Large intestine (tissue), 3 donors: Measurements from ENCODE around the gene LRRK1. TPM values are rescaled to one million over a fixed set of nuclear protein-coding genes. Genes with fewer than 3 reads are reported as not detected.

Experiments used
- DNase-seq, 2 donors: peaks; one replicate each; pipeline versions ENCODE4 v3.0.0 to v3.0.0-alpha.2; 2013
- H3K27ac ChIP-seq: one replicate; pipeline ENCODE4 v1.5.1; 2013; ENCODE audit warnings: low read length
- H3K27me3 ChIP-seq: 2 replicates; pipeline ENCODE4 v1.6.1; 2013; ENCODE audit warnings: low read length; ENCODE audit not compliant: control insufficient read depth, insufficient read depth
- H3K36me3 ChIP-seq: 2 replicates; pipeline ENCODE4 v1.6.1; 2013; ENCODE audit warnings: low read length; ENCODE audit not compliant: control insufficient read depth, insufficient read depth
- H3K4me1 ChIP-seq: one replicate; pipeline ENCODE4 v1.6.1; 2013; ENCODE audit warnings: low read length; ENCODE audit not compliant: control insufficient read depth, insufficient read depth
- H3K4me3 ChIP-seq: one replicate; pipeline ENCODE4 v1.5.1; 2013; ENCODE audit warnings: low read length
- H3K9me3 ChIP-seq: one replicate; pipeline ENCODE4 v1.6.1; 2013; ENCODE audit warnings: mild to moderate bottlenecking, low read depth, low read length, moderate library complexity; ENCODE audit not compliant: control insufficient read depth
- WGBS: methylation state at CpG from one replicate; pipeline ENCODE4 v1.1.5; 2013; ENCODE audit warnings: low lambda C conversion rate; ENCODE audit not compliant: insufficient coverage; 5-methylcytosine and 5-hydroxymethylcytosine counted together
- polyA plus RNA-seq: library from polyadenylated mRNA; unstranded; fragments of 120-200 nt; gene quantifications from one replicate; pipeline ENCODE4 v1.2.1, GENCODE V29; 2013

LRRK1 gene
- polyA plus RNA-seq, 1 donor = 4.2 TPM

DNA sequence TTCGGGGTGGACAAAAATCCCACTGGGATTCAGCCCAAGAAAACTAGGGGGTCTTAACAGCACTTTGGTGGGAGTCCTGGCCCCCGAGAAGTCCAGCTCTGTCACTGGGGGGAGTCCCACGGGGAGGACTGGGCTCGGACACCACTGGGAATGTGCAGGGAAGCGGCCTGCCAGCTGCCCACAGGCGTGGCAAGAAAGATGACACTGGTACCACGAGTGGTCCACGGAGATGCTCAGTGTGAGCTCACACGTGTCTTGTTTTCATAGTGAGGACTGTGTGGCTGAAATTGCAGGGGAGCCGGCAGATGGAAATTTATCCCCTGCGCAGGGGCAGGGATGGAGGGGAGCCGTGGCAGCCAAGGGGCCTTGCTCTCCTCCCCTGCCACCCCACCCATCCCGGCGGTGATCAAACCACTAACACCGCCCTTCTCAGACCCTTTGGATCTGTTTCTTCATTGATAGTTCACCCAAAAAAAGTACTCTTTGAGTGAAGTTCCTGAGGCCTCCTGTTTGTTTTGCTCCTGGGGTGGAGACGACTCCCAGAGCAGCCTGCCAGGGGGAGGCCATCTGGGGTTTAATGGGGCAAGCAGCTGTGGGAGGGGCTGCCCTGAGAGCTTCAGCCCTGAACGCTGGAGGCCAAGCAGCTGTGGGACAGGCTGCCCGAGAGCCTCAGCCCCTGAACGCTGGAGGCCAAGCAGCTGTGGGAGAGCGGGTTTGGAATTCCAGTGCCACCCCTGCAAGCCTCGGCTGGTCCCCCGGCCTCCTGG, 130.9 kb downstream of the LRRK1 start:
- DNase-seq = no peak
- H3K36me3 ChIP-seq = peaks cover 9% of the 10 kb centered on the region
- no peak overlapping the region for H3K4me3 ChIP-seq
- no peaks in the 10 kb centered on the region for H3K4me1 ChIP-seq
- H3K9me3 ChIP-seq = no peaks in the 10 kb centered on the region
- H3K27ac ChIP-seq = no peak overlapping the region
- no peaks in the 10 kb centered on the region for H3K27me3 ChIP-seq
- no CpG with 5 or more reads among the region's 22 CpGs for WGBS

DNA sequence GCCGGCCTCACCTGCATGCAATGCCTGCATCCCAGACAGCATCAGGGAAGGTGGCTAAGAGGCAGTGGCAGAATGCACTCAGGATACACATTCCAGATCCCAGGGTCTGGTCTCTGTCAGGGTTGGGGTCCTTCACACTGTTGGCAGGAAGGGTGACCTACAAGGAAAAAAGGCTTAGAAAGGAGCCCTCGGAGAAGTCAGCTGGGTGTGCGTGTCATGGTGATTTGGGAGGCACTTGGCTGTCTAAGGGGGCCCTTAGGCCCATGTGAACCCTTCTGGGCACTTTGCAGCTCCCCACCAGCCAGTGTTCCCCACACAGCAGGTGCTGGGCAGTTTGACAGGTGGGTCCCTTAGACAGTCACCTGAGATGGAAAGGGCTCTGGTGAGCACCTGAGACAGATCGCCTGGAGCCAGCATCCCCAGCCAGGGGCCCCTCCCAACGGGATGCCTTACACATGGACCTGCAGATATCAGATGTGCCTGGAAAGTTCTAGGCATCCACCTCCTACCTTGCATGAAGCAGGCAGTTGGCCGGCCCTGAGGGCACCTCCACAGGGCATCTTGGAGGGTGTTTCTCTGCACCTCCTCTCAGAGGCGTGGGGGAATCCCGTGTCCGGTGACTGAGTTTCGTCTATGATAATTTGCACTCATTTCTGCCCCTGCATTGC, 131.6 kb downstream of the LRRK1 start:
- WGBS = no CpG with 5 or more reads among the region's 10 CpGs
- Histone ChIP-seq H3K36me3 (peaks cover 13% of the 10 kb centered on the region), H3K27ac (no peak overlapping the region), H3K4me3 (no peak overlapping the region), H3K27me3 (no peaks in the 10 kb centered on the region), H3K9me3 (no peaks in the 10 kb centered on the region), H3K4me1 (no peaks in the 10 kb centered on the region)
- no peak for DNase-seq

DNA sequence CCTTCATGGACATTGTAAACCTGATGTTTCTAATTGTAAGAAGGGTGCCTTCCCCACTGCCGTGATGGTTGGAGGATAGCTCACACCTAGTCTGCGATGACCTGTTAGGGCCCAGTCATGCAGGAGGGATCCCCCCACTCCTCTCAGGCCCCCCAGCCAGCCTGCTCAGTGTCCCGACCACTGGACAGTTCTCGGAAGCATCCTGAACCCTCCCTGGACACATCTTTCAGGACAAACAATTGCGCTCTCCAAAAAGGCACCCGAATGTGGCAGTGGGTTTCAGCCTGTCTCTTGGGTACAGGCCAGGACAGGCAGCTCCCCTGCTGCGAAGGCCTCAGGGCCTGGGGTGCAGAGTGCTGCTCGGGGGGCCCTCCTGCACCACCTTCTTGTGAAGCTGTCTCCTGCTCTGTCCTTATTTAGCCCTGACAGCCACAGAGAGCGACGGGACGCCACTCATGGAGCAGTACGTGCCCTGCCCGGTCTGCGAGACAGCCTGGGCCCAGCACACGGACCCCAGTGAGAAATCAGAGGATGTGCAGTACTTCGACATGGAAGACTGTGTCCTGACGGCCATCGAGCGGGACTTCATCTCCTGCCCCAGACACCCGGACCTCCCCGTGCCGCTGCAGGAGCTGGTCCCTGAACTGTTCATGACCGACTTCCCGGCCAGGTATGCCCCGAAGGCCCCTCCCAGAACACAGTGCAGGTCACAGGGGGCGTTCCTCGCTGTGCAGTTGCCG, 132.3 kb downstream of the LRRK1 start:
- no CpG with 5 or more reads among the region's 28 CpGs for WGBS
- Histone ChIP-seq H3K27me3 (no peaks in the 10 kb centered on the region), H3K36me3 (peaks cover 13% of the 10 kb centered on the region), H3K27ac (no peak overlapping the region), H3K4me1 (no peaks in the 10 kb centered on the region), H3K4me3 (no peak overlapping the region), H3K9me3 (no peaks in the 10 kb centered on the region)
- DNase-seq = no peak

DNA sequence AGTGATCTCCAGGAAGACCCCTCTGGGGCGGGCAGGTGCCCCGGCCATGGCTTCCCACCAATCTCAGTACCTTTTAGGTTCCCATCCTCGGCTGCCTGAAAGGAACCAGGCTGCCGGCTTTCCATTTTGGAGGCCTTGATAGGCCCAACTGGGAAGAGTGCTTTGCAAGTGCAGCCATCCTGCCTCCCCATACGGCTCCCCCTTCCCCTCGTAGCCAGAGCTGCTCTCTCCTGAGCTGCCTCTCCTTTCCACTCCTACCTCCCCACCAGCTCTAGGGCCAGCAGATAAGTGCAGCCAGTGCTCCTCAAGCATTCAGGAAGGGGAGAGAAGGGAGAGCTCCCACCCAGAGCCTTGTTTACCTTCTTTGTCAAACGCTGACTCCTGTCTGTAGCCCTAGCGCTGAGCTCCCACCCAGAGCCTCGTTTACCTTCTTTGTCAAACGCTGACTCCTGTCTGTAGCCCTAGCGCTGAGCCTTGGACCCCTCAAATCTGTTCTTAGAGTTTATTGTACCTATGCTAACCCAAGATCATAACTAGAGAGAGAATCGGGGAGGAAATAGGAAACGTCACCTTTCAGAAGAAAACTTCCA, 133.0 kb downstream of the LRRK1 start:
- peaks cover 11% of the 10 kb centered on the region for H3K36me3 ChIP-seq

DNA sequence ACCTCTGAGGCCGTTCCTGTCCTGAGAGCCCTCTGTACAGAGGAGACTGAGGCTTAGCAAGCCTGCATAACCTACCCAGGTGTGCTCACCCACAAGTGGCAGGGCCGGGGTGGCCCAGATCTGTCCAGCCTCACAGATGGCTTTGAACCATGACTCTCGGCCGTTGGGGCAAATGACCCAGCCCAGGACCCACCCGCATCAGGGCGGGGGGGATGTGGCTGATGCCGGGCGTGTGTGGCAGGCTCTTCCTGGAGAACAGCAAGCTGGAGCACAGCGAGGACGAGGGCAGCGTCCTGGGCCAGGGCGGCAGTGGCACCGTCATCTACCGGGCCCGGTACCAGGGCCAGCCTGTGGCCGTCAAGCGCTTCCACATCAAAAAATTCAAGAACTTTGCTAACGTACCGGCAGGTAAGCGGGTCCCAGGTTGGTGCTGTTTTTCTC, 133.5 kb downstream of the LRRK1 start:
- Histone ChIP-seq H3K4me3 (no peak overlapping the region), H3K36me3 (peaks cover 13% of the 10 kb centered on the region), H3K4me1 (no peaks in the 10 kb centered on the region), H3K9me3 (no peaks in the 10 kb centered on the region), H3K27me3 (no peaks in the 10 kb centered on the region), H3K27ac (no peak overlapping the region)
- DNase-seq = no peak
- WGBS = no CpG with 5 or more reads among the region's 20 CpGs

More for the DNA sequence above, 133.0 kb downstream of the LRRK1 start:
- Histone ChIP-seq H3K4me1 (no peaks in the 10 kb centered on the region), H3K4me3 (no peak overlapping the region), H3K27ac (no peak overlapping the region), H3K9me3 (no peaks in the 10 kb centered on the region), H3K27me3 (no peaks in the 10 kb centered on the region)
- WGBS = 40% methylated on average over 2 of the region's 13 CpGs
- no peak for DNase-seq

DNA sequence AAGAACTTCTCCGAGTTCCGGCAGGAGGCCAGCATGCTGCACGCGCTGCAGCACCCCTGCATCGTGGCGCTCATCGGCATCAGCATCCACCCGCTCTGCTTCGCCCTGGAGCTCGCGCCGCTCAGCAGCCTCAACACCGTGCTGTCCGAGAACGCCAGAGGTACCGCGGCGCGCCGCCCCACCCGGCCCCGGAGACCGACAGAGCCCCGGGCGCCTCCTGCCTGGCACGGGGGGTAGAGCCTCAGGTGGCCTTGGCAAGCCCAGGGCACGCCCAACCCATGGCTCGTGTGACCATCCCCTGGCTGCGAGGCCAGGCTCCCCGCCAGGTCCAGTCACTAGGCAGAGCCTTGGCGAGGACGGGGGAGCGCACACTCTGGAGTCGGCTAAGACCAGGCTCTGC, 134.1 kb downstream of the LRRK1 start:
- Histone ChIP-seq H3K9me3 (no peaks in the 10 kb centered on the region), H3K27me3 (no peaks in the 10 kb centered on the region), H3K4me3 (no peak overlapping the region), H3K27ac (no peak overlapping the region), H3K4me1 (no peaks in the 10 kb centered on the region), H3K36me3 (peaks cover 16% of the 10 kb centered on the region)
- DNase-seq = no peak
- no CpG with 5 or more reads among the region's 34 CpGs for WGBS

DNA sequence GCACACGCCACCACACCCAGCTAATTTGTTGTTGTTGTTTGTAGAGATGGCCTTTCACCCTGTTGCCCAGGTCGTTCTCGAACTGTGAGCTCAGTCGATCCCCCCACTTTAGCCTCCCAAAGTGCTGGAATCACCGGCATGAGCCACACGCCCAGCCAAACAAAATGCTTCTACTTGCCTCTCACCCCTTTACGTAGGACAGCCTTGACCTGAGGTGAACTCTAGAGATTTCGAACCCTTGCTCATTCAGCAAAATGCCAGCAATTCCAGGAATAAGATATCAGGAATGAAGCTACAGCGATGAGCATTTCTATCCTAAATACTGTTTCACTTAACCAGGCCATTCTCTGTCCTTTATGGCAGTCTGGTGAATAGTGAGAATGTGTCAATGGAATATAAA, 135.0 kb downstream of the LRRK1 start:
- no peaks in the 10 kb centered on the region for H3K9me3 ChIP-seq
- DNase-seq = no peak
- H3K27me3 ChIP-seq = no peaks in the 10 kb centered on the region
- H3K27ac ChIP-seq = no peak overlapping the region
- no peak overlapping the region for H3K4me3 ChIP-seq
- H3K4me1 ChIP-seq = no peaks in the 10 kb centered on the region
- peaks cover 16% of the 10 kb centered on the region for H3K36me3 ChIP-seq
- WGBS = 80% methylated on average over 3 of the region's 9 CpGs

DNA sequence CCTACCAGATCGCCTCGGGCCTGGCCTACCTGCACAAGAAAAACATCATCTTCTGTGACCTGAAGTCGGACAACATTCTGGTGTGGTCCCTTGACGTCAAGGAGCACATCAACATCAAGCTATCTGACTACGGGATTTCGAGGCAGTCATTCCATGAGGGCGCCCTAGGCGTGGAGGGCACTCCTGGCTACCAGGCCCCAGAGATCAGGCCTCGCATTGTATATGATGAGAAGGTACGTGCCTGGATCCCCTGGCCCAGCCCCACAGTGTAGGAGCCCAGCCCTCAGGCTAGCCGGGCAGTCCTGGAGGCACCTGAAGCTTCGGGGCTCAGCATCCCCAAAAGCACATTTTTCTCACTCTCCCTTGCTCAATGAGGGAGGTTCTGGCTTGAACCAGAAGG, 135.8 kb downstream of the LRRK1 start:
- Histone ChIP-seq H3K27me3 (no peaks in the 10 kb centered on the region), H3K27ac (no peak overlapping the region), H3K4me1 (no peaks in the 10 kb centered on the region), H3K4me3 (no peak overlapping the region), H3K36me3 (peaks cover 20% of the 10 kb centered on the region), H3K9me3 (peaks cover 4% of the 10 kb centered on the region)
- WGBS = no CpG with 5 or more reads among the region's 12 CpGs
- DNase-seq = no peak

DNA sequence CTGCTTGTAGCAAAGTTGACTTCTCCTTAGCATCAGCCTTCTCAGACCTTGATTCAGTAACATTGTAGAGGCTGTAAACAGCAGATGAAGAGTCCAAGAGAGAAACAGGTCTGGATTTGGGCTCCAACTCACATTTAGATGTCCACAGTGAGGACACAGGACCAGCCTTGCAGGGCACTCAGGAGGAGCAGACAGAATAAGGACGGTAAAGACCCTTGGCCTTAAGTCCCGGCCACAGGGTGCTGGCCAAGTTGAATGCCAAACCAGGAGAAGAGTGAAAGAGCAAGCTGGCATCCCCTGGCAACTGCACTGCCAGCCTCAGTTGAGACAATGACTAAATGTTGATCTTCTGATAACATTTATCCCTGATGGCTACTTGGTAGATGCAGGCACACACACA, 136.3 kb downstream of the LRRK1 start:
- peaks cover 20% of the 10 kb centered on the region for H3K36me3 ChIP-seq
- no peak overlapping the region for H3K4me3 ChIP-seq
- H3K4me1 ChIP-seq = no peaks in the 10 kb centered on the region
- no peak for DNase-seq
- no peak overlapping the region for H3K27ac ChIP-seq
- peaks cover 5% of the 10 kb centered on the region for H3K9me3 ChIP-seq
- H3K27me3 ChIP-seq = no peaks in the 10 kb centered on the region
- WGBS = no CpG with 5 or more reads among the region's 2 CpGs
